GM23338 (cell line): Measurements from ENCODE around the gene AFF3.

ENCODE experiments used
- CREB1 ChIP-seq: fragments of 250-450 bp; sonication (Bioruptor Pico); IDR thresholded peaks from 2 replicates; pipeline ENCODE4 v1.5.0; 2020; ENCODE audit warnings: low read depth, mild to moderate bottlenecking, moderate library complexity
- CTCF ChIP-seq, 2 experiments: fragments of 200-600 bp in 1 of 2; sonication (generic) in 1 of 2; conservative IDR thresholded peaks; 2 replicates each; pipeline versions ENCODE4 v1.5.1 to v1.6.1; 2016 to 2017; ENCODE audit warnings: antibody characterized with exemption in 2 of 2, low read depth in 2 of 2, mild to moderate bottlenecking in 2 of 2, moderate library complexity in 1 of 2
- EZH2 ChIP-seq: fragments of 200-600 bp; sonication (generic); IDR thresholded peaks from one replicate; pipeline ENCODE4 v1.8.0; 2017; ENCODE audit warnings: antibody characterized with exemption, mild to moderate bottlenecking, low read depth; ENCODE audit not compliant: unreplicated experiment
- EZH2phosphoT487 ChIP-seq: fragments of 200-600 bp; sonication (generic); IDR thresholded peaks from one replicate; pipeline ENCODE4 v1.8.1; 2018; ENCODE audit warnings: antibody characterized with exemption; ENCODE audit not compliant: unreplicated experiment
- NANOG ChIP-seq: IDR thresholded peaks from 2 replicates; pipeline ENCODE4 v1.6.1; 2016; ENCODE audit warnings: antibody characterized with exemption, borderline replicate concordance
- POLR2AphosphoS5 ChIP-seq: IDR thresholded peaks from 2 replicates; pipeline ENCODE4 v1.6.1; 2016; ENCODE audit warnings: antibody characterized with exemption, low read depth
- REST ChIP-seq: IDR thresholded peaks from one replicate; pipeline ENCODE4 v1.6.1; 2018; ENCODE audit warnings: antibody characterized with exemption; ENCODE audit not compliant: unreplicated experiment
- ZNF114 ChIP-seq: fragments of 250-450 bp; sonication (Bioruptor Pico); IDR thresholded peaks from 2 replicates; pipeline ENCODE4 v1.5.0; 2020; ENCODE audit warnings: mild to moderate bottlenecking, moderate library complexity

- TF ChIP-seq EZH2phosphoT487 (no peak), POLR2AphosphoS5 (no peak), CTCF (conservative IDR thresholded peaks at IDR 0.05; ENCODE audit: low read depth in 2 of 2) (no peak), CREB1 (no peak), REST (no peak), EZH2 (no peak), NANOG (no peak), ZNF114 (CRISPR knock-in tag) (no peak)
These were observed 352.5 kb downstream of the AFF3 start for GRCh38 chr2:99789849-99790248.
